Measurements from ENCODE around the gene TTC39A.
"Not testable (repeated sequence)": the region's sequence is repeated elsewhere in the genome, so short reads cannot be mapped to it uniquely, and the experiment has no call there.

The TTC39A gene

GRCh38 chr1:51336711-51337110 lies 6.3 kb upstream of the TTC39A start:
- DNase-seq (ENCODE audit: low read depth), result no peak

- DNase-seq (ENCODE audit: low read depth), result no peak
Measured at GRCh38 chr1:51336004-51336403, 5.6 kb upstream of the TTC39A start.

- peak; percentile 40 for DNase-seq (ENCODE audit: low read depth)
Measured at GRCh38 chr1:51331206-51332100, 1.1 kb upstream of the TTC39A start.

DNA sequence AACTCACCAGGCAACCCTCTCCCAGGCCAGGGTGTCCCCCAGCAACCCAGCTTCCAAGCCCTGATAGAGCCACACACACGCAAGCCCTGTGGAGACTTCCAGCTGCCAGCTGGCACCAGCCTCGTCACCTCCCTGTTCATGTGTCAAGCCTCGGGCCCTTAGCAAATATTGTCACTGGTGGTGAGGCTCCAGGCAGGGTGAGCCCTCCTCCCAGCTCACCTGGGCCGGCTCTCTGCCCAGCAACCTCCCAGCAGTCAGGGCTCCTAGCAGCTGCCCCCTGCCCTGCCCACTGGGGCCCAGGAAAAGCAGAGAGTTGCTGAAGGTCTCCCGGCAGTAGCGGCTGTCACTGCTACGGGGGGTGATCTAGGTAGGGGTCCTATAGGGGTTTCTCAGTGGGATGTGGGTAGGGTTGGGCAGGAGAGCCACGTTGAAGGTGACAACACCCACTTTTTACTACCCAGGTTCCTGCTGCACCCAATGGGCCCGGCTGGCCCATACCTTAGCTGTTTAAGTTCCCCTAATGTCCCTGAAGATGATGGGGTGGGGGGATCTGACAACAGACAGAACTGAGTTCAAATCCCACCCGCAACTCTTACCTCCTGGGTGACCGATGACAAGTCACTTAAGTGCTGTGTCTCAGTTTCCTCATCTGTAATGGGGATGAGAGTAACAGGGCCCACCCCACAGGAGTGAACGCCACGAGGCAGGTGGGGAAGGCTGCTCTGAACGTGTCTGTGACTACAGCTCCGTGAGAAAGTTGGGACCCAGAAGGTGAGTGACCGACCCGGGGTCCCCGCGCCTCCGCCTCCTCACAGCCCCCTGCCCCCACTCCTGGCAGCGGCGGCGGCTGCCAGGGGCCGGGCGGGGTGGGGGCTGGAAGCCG lies 678 bp downstream of the TTC39A start:
- DNase-seq (ENCODE audit: low read depth), result no peak

DNA sequence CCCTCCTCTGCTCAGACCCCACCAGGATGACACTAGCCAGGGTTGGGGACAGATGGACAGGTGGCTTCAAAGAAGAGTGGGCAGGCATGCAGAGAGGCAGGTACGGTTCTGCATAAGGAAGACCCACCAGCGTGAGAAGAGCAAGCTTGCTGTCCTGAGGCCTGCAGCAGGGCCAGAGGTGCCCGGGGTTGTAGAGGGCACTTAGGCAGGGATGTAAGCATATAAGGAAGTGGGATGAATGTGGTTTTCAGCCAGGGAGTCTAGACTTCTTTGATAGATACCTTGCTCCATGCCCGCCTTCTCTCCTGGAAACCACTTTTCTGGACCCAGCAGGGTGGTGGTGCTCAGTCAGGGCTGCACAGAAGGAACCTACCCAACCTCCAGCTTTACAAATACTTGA lies 1.4 kb downstream of the TTC39A start:
- no peak for DNase-seq (ENCODE audit: low read depth)

DNA sequence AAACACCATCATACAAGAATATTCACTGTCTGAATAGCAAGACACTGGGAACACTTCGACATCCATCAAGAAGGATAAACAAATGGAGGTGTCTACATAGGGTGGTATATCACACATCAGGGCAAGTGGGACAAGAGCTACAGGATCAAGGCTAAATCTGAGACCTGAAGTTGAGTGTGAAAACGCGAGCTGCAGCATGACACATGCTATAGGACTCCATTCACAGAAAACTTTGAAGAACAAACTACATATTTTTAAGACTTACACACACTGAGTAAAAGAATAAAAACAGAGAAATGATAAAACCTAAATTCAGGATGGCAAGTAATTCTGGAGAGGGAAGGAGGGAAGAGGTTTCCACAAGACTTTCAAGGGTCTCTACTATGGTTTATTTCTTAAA lies 2.1 kb downstream of the TTC39A start:
- peak; percentile 47 for DNase-seq (ENCODE audit: low read depth)

DNA sequence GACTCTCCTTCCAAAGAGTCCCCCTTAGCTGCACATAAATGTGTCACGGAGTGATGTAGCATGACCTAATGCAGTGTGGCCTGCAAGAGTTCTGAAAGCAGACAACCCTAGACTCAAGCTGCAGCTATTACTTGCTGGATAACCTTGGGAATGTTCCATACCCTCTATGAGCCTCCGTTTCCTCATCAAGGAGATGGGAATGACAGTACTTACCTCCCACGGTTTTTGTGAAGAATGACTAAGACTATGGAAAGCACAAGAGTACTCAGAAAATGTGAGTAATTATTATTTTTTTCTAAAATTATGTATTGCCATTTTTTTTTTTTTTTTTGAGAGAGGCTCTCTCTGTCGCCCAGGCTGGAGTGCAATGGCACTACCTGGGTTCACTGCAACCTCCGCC lies 3.0 kb downstream of the TTC39A start:
- peak; percentile 35 for DNase-seq (ENCODE audit: low read depth)

DNA sequence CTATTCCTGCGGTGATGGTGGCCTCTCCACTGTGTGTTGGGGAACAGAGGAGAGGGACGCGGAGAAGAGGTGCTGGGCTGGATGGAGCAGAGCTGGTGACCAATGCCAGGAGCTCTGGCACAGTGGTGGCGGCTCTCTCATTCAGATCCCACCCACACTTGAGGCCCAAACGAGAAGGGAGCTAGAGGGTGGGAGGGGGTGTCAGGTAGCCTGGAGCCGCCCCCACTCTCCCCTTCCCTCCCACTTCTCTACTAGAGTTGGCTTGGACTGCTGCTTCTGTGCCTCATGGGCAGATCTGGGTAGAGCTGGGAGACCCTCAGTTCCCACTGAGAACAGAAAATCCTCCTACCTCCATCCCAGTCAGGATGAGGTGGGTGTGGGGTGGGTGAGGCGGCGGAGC lies 3.5 kb downstream of the TTC39A start:
- no peak for DNase-seq (ENCODE audit: low read depth)

DNA sequence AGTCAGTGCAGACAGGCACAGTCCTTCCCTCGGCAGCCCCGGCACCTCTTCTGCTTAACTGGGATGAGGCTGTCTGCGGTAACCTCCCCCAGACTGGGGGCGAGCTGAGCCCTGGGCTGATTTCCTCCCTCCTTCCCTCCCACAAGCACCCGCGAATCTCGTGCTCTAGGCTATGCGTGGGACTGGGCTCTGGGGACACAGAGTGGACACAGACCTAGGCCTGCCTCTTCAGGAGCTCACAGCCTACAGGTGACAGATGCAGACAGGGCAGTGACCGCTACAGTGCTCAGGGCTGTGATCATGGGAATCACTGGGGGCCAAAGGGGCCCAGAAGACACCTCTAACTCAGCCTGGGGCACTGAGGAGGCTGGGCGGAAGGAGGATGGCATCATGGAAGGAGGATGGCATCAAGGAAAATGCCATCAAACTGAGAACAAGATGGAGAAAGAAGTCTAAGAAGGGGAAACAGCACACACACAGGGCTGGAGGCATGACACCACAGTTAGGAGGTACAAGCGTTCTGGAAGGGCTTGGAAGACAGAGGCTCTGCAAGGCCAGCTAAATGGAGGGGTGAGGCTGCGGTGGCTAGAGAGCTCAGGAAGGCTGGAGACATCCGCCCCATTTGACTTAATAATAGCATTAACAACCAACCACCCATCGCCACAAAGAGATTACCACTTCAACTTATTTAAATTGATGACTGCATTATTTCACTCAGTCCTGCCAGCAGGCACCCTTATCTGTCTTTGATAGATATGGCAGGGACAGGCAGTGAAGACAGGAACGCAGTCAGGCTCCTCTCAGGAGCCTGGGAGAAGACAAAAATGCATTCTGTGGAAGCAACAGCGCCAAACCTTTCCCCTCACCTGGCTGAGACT lies 4.2 kb downstream of the TTC39A start:
- DNase-seq (ENCODE audit: low read depth), result no peak

DNA sequence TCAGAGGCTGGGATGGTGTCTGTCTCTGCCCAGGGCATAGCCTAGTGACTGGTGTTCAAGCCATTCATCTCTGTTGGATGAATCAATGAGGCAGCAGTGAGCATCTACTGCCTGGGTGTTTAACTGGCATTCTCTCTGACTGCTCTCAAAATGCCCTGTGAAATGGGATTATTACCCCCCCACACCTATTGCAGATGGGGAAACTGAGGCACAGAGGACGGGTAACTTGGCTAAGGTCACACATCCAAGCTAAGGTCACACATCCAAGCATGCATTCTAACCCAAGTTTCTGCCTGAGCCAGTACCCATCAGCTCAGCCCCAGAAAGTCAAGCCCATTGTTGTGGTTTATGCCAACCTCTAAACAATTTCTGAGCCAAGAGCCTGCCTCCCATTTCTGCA lies 5.0 kb downstream of the TTC39A start:
- DNase-seq (ENCODE audit: low read depth), result no peak

DNA sequence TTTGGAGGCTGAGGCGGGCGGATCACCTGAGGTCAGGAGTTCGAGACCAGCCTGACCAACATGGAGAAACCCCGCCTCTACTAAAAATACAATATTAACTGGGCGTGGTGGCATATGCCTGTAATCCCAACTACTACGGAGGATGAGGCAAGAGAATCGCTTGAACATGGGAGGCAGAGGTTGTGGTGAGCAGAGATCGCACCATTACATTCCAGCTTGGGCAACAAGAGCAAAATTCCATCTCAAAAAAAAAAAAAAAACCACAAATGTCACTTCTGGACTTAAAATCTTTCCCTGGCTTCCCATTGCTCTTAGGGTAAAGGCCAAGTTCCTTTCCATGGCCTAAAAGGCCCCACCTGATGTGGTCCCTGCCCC lies 5.4 kb downstream of the TTC39A start:
- not testable (repeated sequence) for DNase-seq (ENCODE audit: low read depth)

DNA sequence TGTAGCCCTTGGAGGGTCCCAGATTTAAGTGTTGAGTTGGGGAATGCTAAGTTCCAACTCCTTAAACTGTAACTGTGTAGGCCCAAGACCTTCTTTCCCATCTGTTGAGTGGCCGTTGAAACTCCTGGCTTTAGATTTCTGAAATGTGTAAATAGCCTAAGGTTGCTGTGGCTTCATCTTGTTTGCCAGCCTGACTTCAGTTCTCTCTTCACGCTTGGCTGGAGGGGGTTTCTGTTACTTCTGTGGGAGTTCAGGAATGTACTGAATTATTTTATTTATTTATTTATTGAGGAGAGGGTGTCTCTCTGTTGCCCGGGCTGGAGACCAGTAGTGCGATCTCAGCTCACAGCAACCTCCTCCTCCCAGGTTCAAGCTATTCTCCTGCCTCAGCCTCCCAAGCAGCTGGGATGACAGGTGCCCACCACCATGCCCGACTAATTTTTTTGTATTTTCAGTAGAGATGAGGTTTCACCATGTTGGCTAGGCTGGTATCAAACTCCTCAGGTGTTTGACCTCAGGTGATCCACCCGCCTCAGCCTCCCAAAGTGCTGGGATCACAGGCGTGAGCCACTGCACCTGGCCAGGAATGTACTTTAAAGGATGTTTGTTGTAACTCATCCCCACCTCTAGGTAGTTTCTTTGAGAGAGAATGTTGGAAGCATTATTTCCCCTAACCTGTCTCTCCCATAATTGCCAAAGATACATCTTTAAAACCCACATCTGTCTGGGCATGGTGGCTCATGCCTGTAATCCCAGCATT lies 5.9 kb downstream of the TTC39A start:
- DNase-seq (ENCODE audit: low read depth), result no peak

DNA sequence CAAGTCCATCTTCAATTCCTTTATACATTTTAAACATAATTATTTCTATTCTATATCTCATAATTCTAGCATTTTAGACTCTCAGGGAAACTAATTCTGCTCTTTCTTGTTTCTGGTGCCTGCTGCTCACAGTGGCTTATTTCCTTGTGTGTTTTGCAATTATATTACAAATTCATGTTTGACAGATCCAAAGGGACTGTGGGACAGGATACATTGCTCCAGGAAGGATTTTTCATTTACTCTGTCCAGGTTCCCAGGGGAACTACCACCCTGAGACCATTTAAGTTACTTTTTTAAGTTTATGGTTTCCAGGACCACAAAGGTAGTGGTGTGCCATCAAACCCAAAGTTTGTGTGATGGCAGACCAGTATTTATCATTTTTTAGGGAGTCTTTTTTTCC lies 6.6 kb downstream of the TTC39A start:
- no peak for DNase-seq (ENCODE audit: low read depth)

GRCh38 chr1:51322417-51323101 lies 7.8 kb downstream of the TTC39A start:
- DNase-seq (ENCODE audit: low read depth), result no peak

GRCh38 chr1:51321924-51322280 lies 8.5 kb downstream of the TTC39A start:
- no peak for DNase-seq (ENCODE audit: low read depth)

DNA sequence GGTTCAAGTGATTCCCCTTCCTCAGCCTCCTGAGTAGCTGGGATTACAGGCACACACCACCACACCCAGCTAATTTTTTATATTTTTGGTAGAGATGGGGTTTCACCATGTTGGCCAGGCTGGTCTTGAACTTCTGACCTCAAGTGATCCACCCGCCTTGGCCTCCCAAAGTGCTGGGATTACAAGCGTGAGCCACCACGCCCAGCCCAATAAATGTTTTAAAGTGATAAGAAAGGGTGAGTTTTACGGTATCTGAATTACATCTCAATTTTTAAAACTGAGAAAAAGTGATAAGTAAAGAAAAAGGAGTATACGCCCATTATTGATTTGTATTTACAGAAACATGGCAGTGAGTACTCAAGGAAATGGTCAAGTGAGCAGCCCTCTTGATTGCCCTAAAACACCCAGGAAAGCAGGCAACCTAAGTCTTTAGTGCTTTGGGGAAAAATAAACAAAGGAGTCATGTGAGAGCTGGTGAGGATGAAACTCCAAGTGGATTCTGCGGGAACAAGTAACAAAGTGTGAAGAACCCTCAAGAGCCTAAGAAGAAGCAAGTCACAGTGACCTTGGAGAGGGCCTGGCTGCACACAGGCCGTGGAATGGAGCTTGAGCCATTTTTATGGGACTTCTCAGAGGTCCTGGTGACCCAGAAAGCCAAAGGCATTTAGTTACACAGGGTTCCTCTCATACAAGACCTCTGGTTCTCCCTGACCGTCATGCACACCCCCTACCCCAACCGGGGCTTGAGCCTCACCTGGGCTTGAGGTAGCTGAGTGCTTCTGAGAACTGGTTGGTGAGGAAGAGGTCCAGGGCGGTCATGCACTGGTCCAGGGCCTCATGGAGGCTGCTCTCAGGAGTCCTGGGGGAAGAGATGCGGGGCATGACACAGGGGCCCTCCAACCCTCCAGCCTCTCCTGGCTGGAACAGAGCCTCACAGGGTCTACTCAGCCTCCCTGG lies 9.1 kb downstream of the TTC39A start:
- DNase-seq (ENCODE audit: low read depth), result no peak

DNA sequence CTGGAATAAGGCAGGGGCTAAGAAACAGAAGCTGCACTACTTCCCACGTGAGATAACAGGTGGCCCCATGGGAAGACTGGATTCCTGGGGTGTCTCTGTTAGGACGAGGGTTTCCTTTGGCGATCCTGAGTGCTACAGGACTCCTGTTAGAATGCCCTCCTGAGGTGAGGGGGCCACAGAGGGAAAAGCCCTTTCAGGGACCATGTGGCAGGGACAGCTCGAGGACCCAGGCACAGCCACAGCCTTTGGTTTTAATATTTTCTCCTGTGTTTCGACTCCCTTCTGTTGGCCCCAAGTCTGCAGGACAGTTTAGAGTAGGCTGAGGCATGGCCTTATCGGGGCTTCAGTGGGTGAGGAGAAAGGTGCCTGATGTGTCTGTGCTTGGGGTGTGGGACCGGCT lies 12.6 kb downstream of the TTC39A start:
- no peak for DNase-seq (ENCODE audit: low read depth)

- no peak for DNase-seq (ENCODE audit: low read depth)
Measured at GRCh38 chr1:51316846-51317120, 13.6 kb downstream of the TTC39A start.

- DNase-seq (ENCODE audit: low read depth), result no peak
Measured at GRCh38 chr1:51316113-51316845, 14.1 kb downstream of the TTC39A start.

Measured in iris pigment epithelial cell (primary cell).